ENCODE data around the gene SPCS3. TPM values are rescaled to one million over a fixed set of nuclear protein-coding genes. Genes with fewer than 3 reads are reported as not detected.
"Not testable (repeated sequence)": the region's sequence is repeated elsewhere in the genome, so short reads cannot be mapped to it uniquely, and the experiment has no call there.

The SPCS3 gene
- total RNA-seq, 1 donor from 2014 or later: 197 TPM

DNA sequence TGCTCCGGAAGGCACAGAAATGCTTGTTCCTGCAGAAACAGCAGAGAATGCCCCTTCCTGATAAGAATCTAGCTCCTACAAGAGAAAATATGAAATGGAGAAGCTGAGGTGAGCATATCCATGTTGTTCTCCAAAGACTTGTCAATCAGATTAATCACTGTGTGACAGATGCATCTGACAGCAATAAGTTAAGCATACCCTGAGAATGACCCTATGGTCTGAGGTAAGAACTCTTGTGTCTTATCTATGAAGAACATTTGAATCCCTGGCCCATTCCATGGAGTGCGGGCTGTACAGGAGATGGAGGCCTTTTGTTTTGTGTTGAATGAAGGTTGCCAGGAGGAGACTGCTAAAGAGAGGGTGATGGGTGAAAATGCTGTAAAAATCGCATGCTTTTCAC lies 29.2 kb upstream of the SPCS3 start:
- intact Hi-C loops (cut with micrococcal nuclease): no loop called here
- no peaks in the 10 kb centered on the region for H3K4me1 Mint-ChIP-seq (ENCODE audit: low read depth)
- peaks cover 7% of the 10 kb centered on the region for H3K27me3 Mint-ChIP-seq (ENCODE audit: insufficient read depth)
- DNase-seq (ENCODE audit: low spot score): no peak
- H3K9me3 Mint-ChIP-seq: no peaks in the 10 kb centered on the region
- H3K27ac Mint-ChIP-seq: no peak overlapping the region
- no peak overlapping the region for H3K4me3 Mint-ChIP-seq
- no peaks in the 10 kb centered on the region for H3K36me3 Mint-ChIP-seq (ENCODE audit: low read depth)

DNA sequence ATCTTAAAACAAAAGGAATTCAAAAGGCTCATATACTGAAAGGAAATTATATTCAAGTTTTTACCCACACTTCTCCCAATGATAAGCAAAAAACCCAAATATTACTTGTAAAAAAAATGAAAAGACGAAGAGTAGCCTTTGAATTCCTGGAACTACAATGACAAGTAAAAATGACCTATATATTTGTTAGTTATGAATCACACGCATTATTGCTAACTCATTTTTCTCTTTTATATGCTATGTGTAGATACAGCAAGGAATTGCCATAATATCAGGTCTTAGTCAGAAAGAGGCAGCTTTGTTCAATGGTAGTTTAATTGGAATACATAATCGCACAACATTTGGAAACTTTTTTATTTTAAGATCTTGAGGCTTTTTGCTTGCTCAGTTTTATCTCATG lies 28.0 kb upstream of the SPCS3 start:
- Mint-ChIP-seq H3K27ac (no peak overlapping the region), H3K27me3 (ENCODE audit: insufficient read depth) (peaks cover 7% of the 10 kb centered on the region), H3K9me3 (no peaks in the 10 kb centered on the region), H3K4me1 (ENCODE audit: low read depth) (no peaks in the 10 kb centered on the region), H3K4me3 (no peak overlapping the region), H3K36me3 (ENCODE audit: low read depth) (no peaks in the 10 kb centered on the region)
- no peak for DNase-seq (ENCODE audit: low spot score)
- intact Hi-C loops (cut with micrococcal nuclease): no loop called here

DNA sequence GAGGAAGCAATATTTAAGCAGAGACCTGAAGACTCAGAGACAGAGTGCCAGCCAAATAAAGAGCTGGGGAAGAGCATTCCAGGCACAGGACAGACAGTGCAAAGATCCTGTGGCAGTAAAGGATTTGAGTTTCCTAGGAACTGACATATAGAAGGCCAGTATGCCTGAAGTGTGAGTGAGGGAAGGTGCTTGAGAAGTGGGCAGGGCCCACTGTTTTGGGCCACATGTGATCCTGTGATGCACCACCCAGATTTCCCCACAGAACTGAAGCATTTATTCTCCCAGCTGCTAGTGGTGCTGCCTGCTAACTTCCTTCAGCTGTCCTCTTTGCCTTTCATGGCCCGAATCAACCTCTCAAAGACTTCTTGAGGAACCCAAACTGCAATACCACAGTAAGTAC lies 26.8 kb upstream of the SPCS3 start:
- no peaks in the 10 kb centered on the region for H3K4me1 Mint-ChIP-seq (ENCODE audit: low read depth)
- no peak for DNase-seq (ENCODE audit: low spot score)
- no peaks in the 10 kb centered on the region for H3K9me3 Mint-ChIP-seq
- H3K4me3 Mint-ChIP-seq: no peak overlapping the region
- peaks cover 7% of the 10 kb centered on the region for H3K27me3 Mint-ChIP-seq (ENCODE audit: insufficient read depth)
- H3K27ac Mint-ChIP-seq: no peak overlapping the region
- intact Hi-C loops (cut with micrococcal nuclease): no loop called here
- no peaks in the 10 kb centered on the region for H3K36me3 Mint-ChIP-seq (ENCODE audit: low read depth)

DNA sequence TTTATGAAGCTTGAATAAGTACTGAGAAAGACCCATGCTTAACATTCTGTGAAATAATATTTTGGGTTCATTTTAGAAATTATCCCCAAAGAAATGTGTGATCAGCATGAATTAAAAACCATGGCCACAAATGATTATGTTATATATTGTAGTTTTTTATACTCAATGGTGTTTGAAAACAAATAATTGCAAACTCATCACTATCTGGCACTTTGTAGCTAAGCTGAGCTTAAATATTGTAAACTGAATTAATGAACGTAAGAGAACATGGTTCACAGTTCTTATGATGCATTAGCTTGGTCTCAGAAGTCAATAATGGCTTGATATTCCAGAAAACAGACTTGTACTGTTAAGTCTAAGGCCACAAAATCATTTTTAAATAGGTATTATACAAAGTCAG lies 26.1 kb upstream of the SPCS3 start:
- no peaks in the 10 kb centered on the region for H3K9me3 Mint-ChIP-seq
- intact Hi-C loops (cut with micrococcal nuclease): no loop called here
- no peaks in the 10 kb centered on the region for H3K4me1 Mint-ChIP-seq (ENCODE audit: low read depth)
- DNase-seq (ENCODE audit: low spot score): no peak
- no peak overlapping the region for H3K4me3 Mint-ChIP-seq
- peaks cover 7% of the 10 kb centered on the region for H3K27me3 Mint-ChIP-seq (ENCODE audit: insufficient read depth)
- H3K36me3 Mint-ChIP-seq (ENCODE audit: low read depth): no peaks in the 10 kb centered on the region
- H3K27ac Mint-ChIP-seq: no peak overlapping the region

DNA sequence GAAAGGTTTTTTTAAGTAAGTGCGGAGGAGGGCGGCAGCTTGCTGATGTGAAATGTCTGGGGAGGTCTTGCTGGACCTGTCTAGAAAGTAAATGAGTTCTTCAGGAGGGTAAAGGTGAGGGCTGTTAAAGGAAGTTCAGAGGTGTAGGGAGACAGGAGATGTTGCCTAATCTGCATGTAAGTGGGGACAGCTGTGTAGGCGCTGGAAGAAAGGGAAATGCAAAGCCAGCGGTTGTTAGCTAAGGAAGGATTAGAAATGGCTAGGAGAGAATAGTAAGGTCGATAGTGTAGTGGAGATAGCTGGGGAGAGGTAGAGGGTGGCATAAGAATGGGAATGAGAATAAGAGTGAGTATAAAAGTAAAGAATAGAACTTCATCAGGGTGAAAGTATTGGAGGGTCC lies 23.9 kb upstream of the SPCS3 start:
- DNase-seq (ENCODE audit: low spot score); intact Hi-C loops (cut with micrococcal nuclease); H3K36me3 Mint-ChIP-seq (ENCODE audit: low read depth); H3K4me1 Mint-ChIP-seq (ENCODE audit: low read depth); H3K4me3 Mint-ChIP-seq; H3K9me3 Mint-ChIP-seq; H3K27me3 Mint-ChIP-seq (ENCODE audit: insufficient read depth); H3K27ac Mint-ChIP-seq: not testable (repeated sequence)

DNA sequence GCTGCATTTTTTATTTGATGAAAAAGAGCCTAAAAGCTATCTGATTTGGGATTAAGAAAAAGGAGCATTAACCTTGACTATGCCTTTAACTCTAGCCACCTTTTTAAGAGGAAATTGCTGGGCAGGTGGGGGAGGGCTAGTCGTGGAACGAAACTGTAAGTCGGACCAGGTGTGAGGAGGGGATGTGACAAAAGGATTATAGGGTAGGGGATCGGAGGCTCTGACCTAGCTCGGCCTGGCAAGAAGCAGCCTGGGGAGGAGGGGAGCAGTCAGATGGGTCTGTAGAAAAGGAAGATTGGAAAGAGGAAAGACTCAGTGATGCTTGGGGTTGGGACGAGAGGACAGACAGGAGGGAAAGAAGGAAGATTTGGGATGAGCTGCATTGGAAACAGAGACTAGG lies 21.1 kb upstream of the SPCS3 start:
- Mint-ChIP-seq H3K4me1 (ENCODE audit: low read depth) (no peaks in the 10 kb centered on the region), H3K36me3 (ENCODE audit: low read depth) (no peaks in the 10 kb centered on the region), H3K27me3 (ENCODE audit: insufficient read depth) (peaks cover 2% of the 10 kb centered on the region), H3K27ac (no peak overlapping the region), H3K4me3 (no peak overlapping the region), H3K9me3 (no peaks in the 10 kb centered on the region)
- DNase-seq (ENCODE audit: low spot score): no peak
- intact Hi-C loops (cut with micrococcal nuclease): no loop called here

DNA sequence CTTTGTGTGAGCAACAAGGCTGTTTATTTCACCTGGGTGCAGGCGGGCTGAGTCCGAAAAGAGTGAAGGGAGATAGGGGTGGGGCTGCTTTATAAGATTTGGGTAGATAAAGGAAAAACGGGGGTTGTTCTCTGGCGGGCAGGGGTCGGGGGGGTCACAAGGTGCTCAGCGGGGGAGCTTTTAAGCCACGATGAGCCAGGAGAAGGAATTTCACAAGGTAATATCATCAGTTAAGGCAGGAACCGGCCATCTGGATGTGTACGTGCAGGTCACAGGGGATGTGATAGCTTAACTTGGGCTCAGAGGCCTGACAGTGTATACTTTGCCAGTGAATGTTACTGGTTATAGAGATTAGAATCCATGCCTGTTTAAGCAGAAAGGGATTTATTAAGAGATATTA lies 19.7 kb upstream of the SPCS3 start:
- Mint-ChIP-seq H3K27me3 (ENCODE audit: insufficient read depth) (peaks cover 4% of the 10 kb centered on the region), H3K4me1 (ENCODE audit: low read depth) (no peaks in the 10 kb centered on the region), H3K36me3 (ENCODE audit: low read depth) (no peaks in the 10 kb centered on the region), H3K27ac (no peak overlapping the region), H3K9me3 (no peaks in the 10 kb centered on the region), H3K4me3 (no peak overlapping the region)
- intact Hi-C loops (cut with micrococcal nuclease): no loop called here
- DNase-seq (ENCODE audit: low spot score): no peak

DNA sequence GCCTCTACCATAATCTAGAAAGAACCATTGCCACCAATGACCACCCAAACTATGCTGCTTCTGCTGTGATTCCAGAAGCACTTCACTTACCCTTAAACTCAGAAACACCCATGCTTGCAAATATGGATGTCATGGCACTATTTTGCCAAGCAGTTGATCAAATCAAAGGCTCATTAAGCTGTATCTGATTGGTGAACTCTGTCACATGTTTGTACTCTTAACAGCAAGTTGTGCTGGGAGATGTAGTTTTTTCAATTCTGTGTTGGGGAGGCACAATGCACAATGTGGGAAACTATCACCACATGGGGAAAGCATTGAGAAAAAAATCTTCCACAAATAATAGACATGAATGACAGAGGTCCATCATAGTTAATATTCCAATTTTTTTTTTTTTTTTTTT lies 19.2 kb upstream of the SPCS3 start:
- no peaks in the 10 kb centered on the region for H3K4me1 Mint-ChIP-seq (ENCODE audit: low read depth)
- no peak overlapping the region for H3K4me3 Mint-ChIP-seq
- intact Hi-C loops (cut with micrococcal nuclease): no loop called here
- H3K27me3 Mint-ChIP-seq (ENCODE audit: insufficient read depth): peaks cover 4% of the 10 kb centered on the region
- no peaks in the 10 kb centered on the region for H3K36me3 Mint-ChIP-seq (ENCODE audit: low read depth)
- no peak overlapping the region for H3K27ac Mint-ChIP-seq
- no peaks in the 10 kb centered on the region for H3K9me3 Mint-ChIP-seq
- DNase-seq (ENCODE audit: low spot score): no peak

DNA sequence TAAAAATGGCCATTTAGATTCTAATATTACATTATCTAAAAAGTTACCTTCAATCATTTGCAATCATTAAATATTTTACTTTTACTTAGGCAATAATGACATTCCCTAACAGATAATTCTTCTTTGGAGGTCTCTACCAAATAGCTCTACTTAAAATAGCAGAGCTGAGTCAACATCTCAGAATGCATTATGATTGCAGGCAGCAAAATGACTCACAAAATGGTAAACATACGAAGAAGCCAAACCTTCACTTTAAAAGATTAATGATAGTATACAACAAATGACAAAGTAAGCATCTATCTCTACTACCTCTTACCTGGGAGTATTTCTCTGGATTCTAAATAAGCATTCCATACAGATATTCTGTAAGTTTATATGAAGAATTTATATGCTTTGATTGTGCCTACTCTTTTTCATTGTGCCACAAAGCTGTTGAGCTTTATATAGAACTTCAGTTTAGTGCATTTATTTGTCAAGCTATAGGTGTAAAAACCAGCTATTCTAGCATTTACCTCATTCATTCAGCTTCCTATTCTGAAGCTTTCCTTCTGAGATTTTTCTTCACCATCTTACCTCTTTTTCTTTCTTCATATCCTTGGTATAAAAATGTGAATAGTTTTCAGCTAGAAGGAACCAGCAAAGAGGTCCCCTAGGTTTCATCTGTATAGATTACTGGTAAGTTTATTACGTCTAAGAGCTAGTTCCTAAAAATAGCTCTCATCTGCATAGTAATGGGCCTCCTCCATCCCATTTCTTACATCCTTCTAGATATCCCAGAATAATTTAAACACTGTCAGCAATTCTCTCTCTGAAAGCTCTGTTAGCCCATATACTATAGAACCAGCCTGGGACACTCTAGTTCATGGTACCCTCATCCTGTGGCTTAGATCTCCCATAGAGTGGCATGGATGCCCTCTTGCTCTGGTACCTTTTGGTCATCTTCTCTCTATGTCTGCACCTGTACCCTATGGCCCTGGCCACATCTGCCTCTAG lies 17.2 kb upstream of the SPCS3 start:
- Mint-ChIP-seq H3K9me3 (no peaks in the 10 kb centered on the region), H3K4me3 (no peak overlapping the region), H3K4me1 (ENCODE audit: low read depth) (no peaks in the 10 kb centered on the region), H3K27ac (no peak overlapping the region), H3K36me3 (ENCODE audit: low read depth) (no peaks in the 10 kb centered on the region), H3K27me3 (ENCODE audit: insufficient read depth) (peaks cover 8% of the 10 kb centered on the region)
- DNase-seq (ENCODE audit: low spot score): no peak
- intact Hi-C loops (cut with micrococcal nuclease): no loop called here

DNA sequence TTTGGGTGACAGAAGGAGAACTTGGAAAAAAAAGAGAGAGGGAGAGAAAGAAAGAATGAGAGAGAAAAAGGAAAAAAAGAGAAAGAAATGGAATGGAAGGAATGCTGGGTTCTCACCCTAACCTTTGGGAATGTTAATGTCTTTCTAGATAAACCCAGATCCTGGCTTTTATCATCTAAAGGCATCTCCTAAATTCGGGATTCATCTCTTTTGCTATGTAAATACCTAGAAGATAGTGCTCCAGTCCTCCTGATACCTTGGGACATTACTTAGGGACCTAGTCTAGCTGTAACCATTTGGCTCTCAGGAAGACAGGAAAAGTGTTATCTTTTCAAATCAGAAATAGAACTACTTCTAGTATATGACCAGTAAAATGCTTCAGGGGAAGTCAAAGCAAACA lies 15.8 kb upstream of the SPCS3 start:
- Mint-ChIP-seq H3K4me3 (no peak overlapping the region), H3K27me3 (ENCODE audit: insufficient read depth) (peaks cover 13% of the 10 kb centered on the region), H3K9me3 (no peaks in the 10 kb centered on the region), H3K27ac (no peak overlapping the region), H3K36me3 (ENCODE audit: low read depth) (no peaks in the 10 kb centered on the region), H3K4me1 (ENCODE audit: low read depth) (no peaks in the 10 kb centered on the region)
- intact Hi-C loops (cut with micrococcal nuclease): no loop called here
- DNase-seq (ENCODE audit: low spot score): no peak

DNA sequence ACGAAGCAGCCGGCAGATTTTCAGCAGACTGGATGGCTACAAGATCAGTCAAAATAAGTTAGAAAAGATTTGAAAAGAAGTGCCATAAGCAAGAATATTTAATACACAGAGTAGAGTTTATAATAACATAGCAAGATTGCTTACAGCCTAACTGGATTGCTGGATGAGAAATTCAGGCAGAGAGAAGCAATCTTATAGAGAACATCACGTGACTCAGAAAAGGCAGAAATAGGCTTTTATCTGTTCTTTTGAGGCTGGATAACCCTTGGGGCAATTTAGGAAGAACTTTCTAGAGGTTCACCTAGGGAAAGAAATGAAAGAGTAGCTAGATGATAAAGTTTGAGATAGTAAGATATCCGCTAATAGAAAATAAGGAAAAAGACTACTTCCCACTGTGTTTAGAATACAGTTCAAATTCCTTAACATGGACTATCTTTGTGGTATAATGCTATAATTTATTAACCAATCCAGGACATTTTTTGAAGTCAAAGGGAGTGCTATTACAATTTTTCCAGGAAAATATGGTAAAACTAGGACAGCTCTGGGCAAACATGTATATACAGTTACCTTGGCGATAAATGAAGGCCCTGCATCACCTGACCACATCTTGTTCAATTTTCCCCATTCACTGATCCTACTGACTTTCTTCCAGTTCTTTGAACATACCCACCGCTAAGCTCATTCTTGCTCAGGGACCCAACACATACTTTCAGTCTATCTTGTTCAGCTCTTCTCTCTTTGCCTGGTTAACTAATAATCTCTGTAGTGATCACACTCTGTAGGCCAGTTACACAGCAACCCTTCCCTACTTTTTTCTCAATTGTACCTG lies 12.7 kb upstream of the SPCS3 start:
- no peak overlapping the region for H3K4me3 Mint-ChIP-seq
- no peaks in the 10 kb centered on the region for H3K36me3 Mint-ChIP-seq (ENCODE audit: low read depth)
- H3K27me3 Mint-ChIP-seq (ENCODE audit: insufficient read depth): peaks cover 25% of the 10 kb centered on the region
- intact Hi-C loops (cut with micrococcal nuclease): no loop called here
- no peaks in the 10 kb centered on the region for H3K9me3 Mint-ChIP-seq
- H3K27ac Mint-ChIP-seq: no peak overlapping the region
- H3K4me1 Mint-ChIP-seq (ENCODE audit: low read depth): no peaks in the 10 kb centered on the region
- DNase-seq (ENCODE audit: low spot score): no peak

DNA sequence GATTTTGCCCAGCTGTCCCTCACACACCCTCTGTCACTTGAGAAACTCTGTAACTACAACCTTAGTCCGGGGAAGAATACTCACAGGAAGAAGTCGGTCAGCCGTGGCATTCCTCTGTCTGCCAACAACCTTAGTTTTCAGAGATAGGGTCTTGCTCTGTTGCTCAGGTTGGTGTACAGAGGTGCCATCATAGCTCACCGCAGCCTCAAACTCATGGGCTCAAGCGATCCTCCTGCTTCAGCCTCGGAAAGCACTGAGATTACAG lies 12.2 kb upstream of the SPCS3 start:
- H3K4me3 Mint-ChIP-seq: no peak overlapping the region
- DNase-seq (ENCODE audit: low spot score): no peak
- no peaks in the 10 kb centered on the region for H3K9me3 Mint-ChIP-seq
- intact Hi-C loops (cut with micrococcal nuclease): no loop called here
- H3K36me3 Mint-ChIP-seq (ENCODE audit: low read depth): no peaks in the 10 kb centered on the region
- H3K27ac Mint-ChIP-seq: no peak overlapping the region
- H3K4me1 Mint-ChIP-seq (ENCODE audit: low read depth): no peaks in the 10 kb centered on the region
- peaks cover 25% of the 10 kb centered on the region for H3K27me3 Mint-ChIP-seq (ENCODE audit: insufficient read depth)

DNA sequence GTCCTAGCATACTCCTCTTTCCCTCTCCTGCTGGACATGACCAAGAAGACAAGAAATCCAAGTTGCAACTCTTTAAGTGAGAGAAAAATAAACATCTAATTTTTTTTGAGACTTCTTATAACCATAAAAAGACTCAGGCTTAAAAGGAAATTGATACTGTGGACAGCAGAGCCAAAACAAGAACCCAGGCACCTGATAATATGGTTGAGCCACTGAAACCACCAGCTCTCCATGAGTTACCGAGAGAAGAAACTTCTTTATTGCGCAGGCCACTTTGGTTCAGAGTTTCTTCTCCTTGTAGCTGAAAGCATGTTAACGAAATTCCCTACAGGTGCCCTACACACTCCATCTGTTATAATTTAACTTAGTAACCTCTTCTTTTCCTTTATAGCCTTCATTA lies 11.3 kb upstream of the SPCS3 start:
- Mint-ChIP-seq H3K4me3 (no peak overlapping the region), H3K9me3 (no peaks in the 10 kb centered on the region)
- DNase-seq (ENCODE audit: low spot score): no peak

More for the DNA sequence above, 11.3 kb upstream of the SPCS3 start:
- no peaks in the 10 kb centered on the region for H3K4me1 Mint-ChIP-seq (ENCODE audit: low read depth)
- H3K36me3 Mint-ChIP-seq (ENCODE audit: low read depth): no peaks in the 10 kb centered on the region
- intact Hi-C loops (cut with micrococcal nuclease): no loop called here
- H3K27ac Mint-ChIP-seq: no peak overlapping the region
- peaks cover 25% of the 10 kb centered on the region for H3K27me3 Mint-ChIP-seq (ENCODE audit: insufficient read depth)
